Measurements from ENCODE around the gene PRDX5. TPM values are rescaled to one million over a fixed set of nuclear protein-coding genes. Genes with fewer than 3 reads are reported as not detected.
"Not testable (repeated sequence)": the region's sequence is repeated elsewhere in the genome, so short reads cannot be mapped to it uniquely, and the experiment has no call there.

PRDX5 gene
- total and polyA plus RNA-seq, 2 donors (not counting 1 experiment from before 2014, with no cell fraction given) = 50.4 to 95.5 TPM

DNA sequence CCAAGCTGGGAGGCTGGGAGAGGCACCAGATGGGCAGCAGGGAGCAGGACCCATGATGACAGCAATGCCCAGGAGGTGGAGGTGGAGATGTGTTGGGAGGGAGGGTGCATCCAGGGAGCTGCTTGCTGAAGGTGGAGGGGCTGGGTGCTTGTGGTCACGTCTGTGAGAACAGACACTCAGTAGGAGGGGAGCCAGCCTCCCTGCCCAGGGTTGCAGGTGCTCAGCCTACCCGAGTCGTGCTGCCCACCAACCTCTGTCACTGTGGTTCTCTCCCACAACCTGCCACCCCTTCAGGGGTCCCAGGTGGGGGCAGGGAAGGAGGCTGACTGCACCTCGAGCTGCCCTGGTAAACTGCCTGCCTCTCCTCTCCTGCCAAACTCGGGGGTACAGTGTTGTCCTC lies 5.5 kb downstream of the PRDX5 start:
- ChIA-PET POLR2A (interaction anchor here (0.6 to 1.8 kb wide), 2 partner anchors 12 to 109 kb away, joined by 7 to 9 read pairs; no protein-coding TSS in a partner anchor), CTCF (interaction anchor here (0.7 to 3.3 kb wide), 2 partner anchors 31 to 33 kb away, joined by 3 to 12 read pairs; no protein-coding TSS in a partner anchor)
- Histone ChIP-seq H3K79me2 (ENCODE audit: control insufficient read depth, insufficient read depth, low read length) (peaks cover 3% of the 10 kb centered on the region), H4K20me1 (ENCODE audit: control insufficient read depth, insufficient read depth, low read length, poor library complexity, severe bottlenecking) (no peaks in the 10 kb centered on the region), H3K9me3 (ENCODE audit: control extremely low read depth in 1 of 3, control insufficient read depth in 2 of 3, insufficient read depth in 1 of 3, low read length in 2 of 3) (no peaks in the 10 kb centered on the region), H3K27ac (ENCODE audit: low read length in 2 of 2) (no peak overlapping the region), H3K4me2 (replicated peaks; ENCODE audit: low read depth, low read length, poor library complexity, severe bottlenecking) (no peak overlapping the region), H3K9ac (ENCODE audit: low read length) (no peak overlapping the region), H3K4me1 (ENCODE audit: control insufficient read depth in 2 of 2, insufficient read depth in 2 of 2, low read length in 2 of 2) (peaks cover 8 to 11% of the 10 kb centered on the region in 2 donors), H3K27me3 (replicated peaks in 1 of 4; ENCODE audit: control extremely low read depth in 1 of 4, control insufficient read depth in 3 of 4, insufficient read depth in 4 of 4, low read length in 3 of 4) (no peaks in the 10 kb centered on the region), H3K4me3 (ENCODE audit: control extremely low read depth in 1 of 5, extremely low read depth in 1 of 5, insufficient read depth in 1 of 5, low read depth in 2 of 5, low read length in 4 of 5) (no peak overlapping the region), H3K36me3 (replicated peaks in 1 of 2; ENCODE audit: control extremely low read depth in 1 of 2, control insufficient read depth in 1 of 2, extremely low read depth in 1 of 2, insufficient read depth in 2 of 2, low read length in 1 of 2) (peaks cover 0 to 7% of the 10 kb centered on the region in 2 experiments), H2AFZ (ENCODE audit: insufficient read depth, low read depth, low read length, poor library complexity, severe bottlenecking) (no peak overlapping the region)
- Mint-ChIP-seq H3K27ac (no peak overlapping the region), H3K4me1 (peaks cover 16% of the 10 kb centered on the region), H3K4me3 (no peak overlapping the region), H3K9me3 (ENCODE audit: insufficient read depth) (no peaks in the 10 kb centered on the region), H3K27me3 (no peaks in the 10 kb centered on the region)
- no peak for ATAC-seq (ENCODE audit: low read depth)
- TF ChIP-seq EZH2 (IDR thresholded peaks at IDR 0.05; ENCODE audit: borderline replicate concordance, insufficient read depth, low read depth, low read length, poor library complexity, severe bottlenecking) (no peak), CTCF (IDR thresholded peaks at IDR 0.05) (no peak)
- DNase-seq = no peak
- 10% methylated on average over 3 of the region's 5 CpGs for WGBS (ENCODE audit: insufficient coverage)
- intact Hi-C loops (cut with micrococcal nuclease) = no loop called here

- 96% methylated on average over 4 of the region's 4 CpGs for WGBS (ENCODE audit: insufficient coverage)
- DNase-seq; H4K20me1 ChIP-seq (ENCODE audit: control insufficient read depth, insufficient read depth, low read length, poor library complexity, severe bottlenecking); H3K9me3 ChIP-seq (ENCODE audit: control extremely low read depth in 1 of 3, control insufficient read depth in 2 of 3, insufficient read depth in 1 of 3, low read length in 2 of 3); H3K9me3 Mint-ChIP-seq (ENCODE audit: insufficient read depth); H3K9ac ChIP-seq (ENCODE audit: low read length); H3K27me3 ChIP-seq (replicated peaks in 1 of 4; ENCODE audit: control extremely low read depth in 1 of 4, control insufficient read depth in 3 of 4, insufficient read depth in 4 of 4, low read length in 3 of 4); H3K4me3 Mint-ChIP-seq; intact Hi-C loops (cut with micrococcal nuclease); H3K4me1 ChIP-seq (ENCODE audit: control insufficient read depth in 2 of 2, insufficient read depth in 2 of 2, low read length in 2 of 2); H3K4me2 ChIP-seq (replicated peaks; ENCODE audit: low read depth, low read length, poor library complexity, severe bottlenecking); ATAC-seq (ENCODE audit: low read depth); H3K4me3 ChIP-seq (ENCODE audit: control extremely low read depth in 1 of 5, extremely low read depth in 1 of 5, insufficient read depth in 1 of 5, low read depth in 2 of 5, low read length in 4 of 5); H3K27ac Mint-ChIP-seq; H3K27me3 Mint-ChIP-seq; H3K79me2 ChIP-seq (ENCODE audit: control insufficient read depth, insufficient read depth, low read length); H3K27ac ChIP-seq (ENCODE audit: low read length in 2 of 2); H3K36me3 ChIP-seq (replicated peaks in 1 of 2; ENCODE audit: control extremely low read depth in 1 of 2, control insufficient read depth in 1 of 2, extremely low read depth in 1 of 2, insufficient read depth in 2 of 2, low read length in 1 of 2); H2AFZ ChIP-seq (ENCODE audit: insufficient read depth, low read depth, low read length, poor library complexity, severe bottlenecking): not testable (repeated sequence)
- CTCF ChIA-PET = interaction anchor here (0.7 to 3.3 kb wide), 2 partner anchors 31 to 33 kb away, joined by 3 to 12 read pairs; no protein-coding TSS in a partner anchor
- POLR2A ChIA-PET = interaction anchor here (1.8 kb wide), 1 partner anchor 11 kb away, joined by 7 read pairs; no protein-coding TSS in a partner anchor
- H3K4me1 Mint-ChIP-seq = peaks cover 13% of the 10 kb centered on the region
Observed at GRCh38 chr11:64323984-64324383, 6.1 kb downstream of the PRDX5 start.

Data from B cell (primary cell).